ENCODE results near the gene TTC1.
A peak's percentile ranks its signal among the peaks of the same experiment; 100 is the strongest.
"Not testable (repeated sequence)": the region's sequence is repeated elsewhere in the genome, so short reads cannot be mapped to it uniquely, and the experiment has no call there.

The TTC1 gene

GRCh38 chr5:160044391-160044804 lies 35.5 kb downstream of the TTC1 start:
- no peak for DNase-seq

- DNase-seq = no peak
Measured at GRCh38 chr5:160044967-160045366, 36.0 kb downstream of the TTC1 start.

GRCh38 chr5:160047423-160047822 lies 38.5 kb downstream of the TTC1 start:
- peak; percentile 14 for DNase-seq

- DNase-seq = no peak
Measured at GRCh38 chr5:160048131-160048530, 39.2 kb downstream of the TTC1 start.

- DNase-seq = no peak
Measured at GRCh38 chr5:160049099-160049498, 40.2 kb downstream of the TTC1 start.

- DNase-seq = no peak
Measured at GRCh38 chr5:160054047-160054446, 45.1 kb downstream of the TTC1 start.

- no peak for DNase-seq
Measured at GRCh38 chr5:160054831-160055230, 45.9 kb downstream of the TTC1 start.

- no peak for DNase-seq
Measured at GRCh38 chr5:160057256-160057655, 48.3 kb downstream of the TTC1 start.

GRCh38 chr5:160060001-160060400 lies 51.1 kb downstream of the TTC1 start:
- DNase-seq = no peak

GRCh38 chr5:160061770-160062169 lies 52.8 kb downstream of the TTC1 start:
- DNase-seq = no peak

- no peak for DNase-seq
Measured at GRCh38 chr5:160064417-160064810, 55.5 kb downstream of the TTC1 start.

GRCh38 chr5:160064995-160065614 lies 56.2 kb downstream of the TTC1 start:
- DNase-seq = no peak

GRCh38 chr5:160069120-160069519 lies 60.2 kb downstream of the TTC1 start:
- not testable (repeated sequence) for DNase-seq

- no peak for DNase-seq
Measured at GRCh38 chr5:160071516-160071915, 62.6 kb downstream of the TTC1 start.

- no peak for DNase-seq
Measured at GRCh38 chr5:160071916-160072315, 63.0 kb downstream of the TTC1 start.

- DNase-seq = no peak
Measured at GRCh38 chr5:160075073-160075472, 66.1 kb downstream of the TTC1 start.

- DNase-seq = no peak
Measured at GRCh38 chr5:160076997-160077396, 68.1 kb downstream of the TTC1 start.

- DNase-seq = no peak
Measured at GRCh38 chr5:160079753-160080152, 70.8 kb downstream of the TTC1 start.

- no peak for DNase-seq
Measured at GRCh38 chr5:160081495-160081894, 72.6 kb downstream of the TTC1 start.

- DNase-seq = no peak
Measured at GRCh38 chr5:160082614-160083500, 73.9 kb downstream of the TTC1 start.

GRCh38 chr5:160083501-160083900 lies 74.6 kb downstream of the TTC1 start:
- DNase-seq = no peak

- no peak for DNase-seq
Measured at GRCh38 chr5:160084144-160084543, 75.2 kb downstream of the TTC1 start.

- DNase-seq = no peak
Measured at GRCh38 chr5:160087199-160087598, 78.3 kb downstream of the TTC1 start.

- no peak for DNase-seq
Measured at GRCh38 chr5:160088805-160089204, 79.9 kb downstream of the TTC1 start.

Data from DMS79 treated with DMSO at 0.1 percent for 48 hours (cell line).